NCI-H446 (cell line): ENCODE results near the gene NVL.
A peak's percentile ranks its signal among the peaks of the same experiment; 100 is the strongest.
"Not testable (repeated sequence)": the region's sequence is repeated elsewhere in the genome, so short reads cannot be mapped to it uniquely, and the experiment has no call there.

ENCODE experiments used
- DNase-seq, 2 experiments: peaks; one replicate each; lab custom pipeline; 2025; lab: John Stamatoyannopoulos, UW

The NVL gene

GRCh38 chr1:224235813-224236493, 94.0 kb downstream of the NVL start:
- no peak for DNase-seq

DNA sequence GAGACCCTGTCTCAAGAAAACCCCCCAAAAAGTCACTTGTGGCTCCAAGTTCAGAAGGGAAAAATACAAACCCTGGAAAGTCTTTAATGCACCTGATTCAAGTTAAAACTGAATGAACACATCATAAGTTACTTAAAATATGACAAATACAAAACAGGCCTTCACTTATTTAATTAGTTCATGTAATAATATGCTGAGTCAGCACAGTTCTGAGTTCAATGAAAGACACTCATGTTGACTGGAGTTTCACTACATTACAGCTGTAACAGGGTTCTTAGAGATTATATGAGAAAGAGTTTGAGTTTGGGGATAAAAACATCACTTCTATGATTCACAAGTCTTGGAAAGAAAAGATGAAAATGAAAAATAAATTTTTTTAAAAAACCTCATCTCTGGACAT, 96.0 kb downstream of the NVL start:
- DNase-seq, result no peak

GRCh38 chr1:224226849-224227502, 103.0 kb downstream of the NVL start:
- DNase-seq, result no peak

- DNase-seq, result no peak
These were observed 105.9 kb downstream of the NVL start for GRCh38 chr1:224223819-224224714.

DNA sequence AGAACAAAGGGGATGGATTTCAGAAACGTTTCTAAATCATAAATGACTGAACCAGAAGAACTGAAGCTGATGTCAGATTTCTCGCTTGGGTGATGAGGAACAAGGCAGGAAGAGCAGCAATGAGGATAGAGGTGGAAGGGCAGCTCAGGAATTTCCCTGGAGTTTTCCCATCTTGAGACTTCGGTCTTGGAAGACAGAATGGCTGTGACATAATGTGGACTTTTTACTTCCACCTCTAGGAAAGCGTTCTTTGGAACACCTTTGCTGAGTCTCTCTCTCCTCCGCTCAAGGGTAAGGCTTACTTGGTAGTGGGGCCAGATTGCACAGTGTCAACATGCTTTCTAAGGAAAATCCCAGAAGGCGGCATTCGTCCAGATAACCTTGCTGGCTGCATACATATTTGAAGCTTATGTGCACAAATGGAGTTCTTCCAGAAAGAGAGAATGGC, 110.3 kb downstream of the NVL start:
- DNase-seq, result no peak

DNA sequence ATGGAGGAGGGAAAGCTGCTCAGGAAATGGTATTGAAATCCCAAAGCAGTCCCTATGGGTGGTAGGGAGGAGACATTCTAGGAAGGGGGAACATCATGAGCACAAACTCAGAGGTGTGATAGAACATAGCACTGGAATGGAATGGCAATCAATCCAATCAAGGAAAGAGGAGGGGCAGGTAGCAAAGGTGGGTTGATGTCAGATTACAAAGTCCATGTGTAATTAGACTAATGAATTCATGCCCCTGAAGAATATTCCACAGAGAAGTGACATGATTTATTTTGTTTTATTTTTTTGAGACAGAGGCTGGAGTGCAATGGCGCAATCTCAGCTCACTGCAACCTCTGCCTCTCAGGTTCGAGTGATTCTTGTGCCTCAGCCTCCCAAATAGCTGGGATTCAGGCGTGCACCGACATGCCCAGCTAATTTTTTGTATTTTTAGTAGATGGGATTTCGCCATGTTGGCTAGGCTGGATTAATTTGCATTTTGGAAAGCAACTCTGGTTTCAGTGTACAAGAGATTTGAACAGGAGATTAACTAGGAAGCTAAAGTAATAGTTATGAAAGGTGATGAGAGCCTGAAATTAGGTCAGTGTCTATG, 110.9 kb downstream of the NVL start:
- DNase-seq, result no peak

DNA sequence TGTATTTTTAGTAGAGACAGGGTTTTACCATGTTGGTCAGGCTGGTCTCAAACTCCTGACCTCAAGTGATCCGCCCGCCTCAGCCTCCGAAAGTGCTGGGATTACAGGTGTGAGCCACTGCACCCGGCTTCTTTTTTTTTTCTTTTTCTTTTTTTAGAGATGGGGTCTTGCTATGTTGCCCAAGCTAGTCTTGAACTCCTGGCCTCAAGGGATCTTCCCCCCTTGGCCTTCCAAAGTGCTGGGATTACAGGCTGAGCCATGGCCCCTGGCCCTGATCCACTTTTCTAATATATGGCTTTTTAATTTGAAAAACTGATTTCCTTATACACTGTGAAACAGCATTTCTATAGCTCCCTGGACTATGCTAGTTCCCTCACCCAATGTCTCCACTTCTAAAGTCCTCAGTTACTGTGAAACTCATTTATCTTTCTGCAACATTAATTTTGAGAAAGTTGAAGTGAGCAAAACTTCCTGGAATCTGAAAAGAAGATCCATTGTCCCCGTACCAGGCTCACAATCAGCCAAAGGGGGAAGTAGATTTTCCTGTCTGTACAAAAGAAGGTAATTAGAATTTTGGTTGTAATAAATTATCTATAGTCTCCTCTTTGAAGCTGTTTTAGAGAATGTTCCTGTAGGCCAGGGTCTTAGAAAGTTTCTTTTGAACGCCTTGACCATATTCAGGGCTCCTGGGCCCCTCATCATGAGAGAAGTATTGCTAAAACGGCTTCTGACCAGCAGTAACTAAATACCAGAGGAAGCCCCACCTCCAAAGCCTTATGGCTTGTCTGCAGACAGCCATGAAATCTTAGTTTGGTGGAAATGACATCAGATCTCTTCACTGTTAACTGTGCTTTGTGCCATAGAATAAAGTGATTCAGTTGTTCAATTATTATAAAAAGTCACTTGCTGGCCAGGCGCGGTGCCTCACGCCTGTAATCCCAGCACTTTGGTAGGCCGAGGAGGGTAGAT, 112.0 kb downstream of the NVL start:
- no peak for DNase-seq

DNA sequence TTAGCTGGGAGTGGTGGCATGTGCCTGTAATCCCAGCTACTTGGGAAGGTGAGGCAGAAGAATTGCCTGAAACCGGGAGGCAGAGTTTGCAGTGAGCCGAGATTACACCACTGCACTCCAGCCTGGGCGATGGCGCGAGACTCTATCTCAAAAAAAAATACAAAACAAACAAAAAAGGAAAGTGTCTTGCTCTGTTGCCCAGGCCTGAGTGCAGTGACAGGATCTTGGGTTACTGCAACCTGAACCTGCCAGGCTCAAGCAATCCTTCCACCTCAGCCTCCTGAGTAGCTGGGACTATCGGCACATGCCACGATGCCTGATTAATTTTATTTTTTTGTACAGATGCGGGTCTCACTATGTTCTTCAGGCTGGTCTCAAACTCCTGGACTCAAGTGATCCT, 113.6 kb downstream of the NVL start:
- no peak for DNase-seq

- no peak for DNase-seq
These were observed 116.4 kb downstream of the NVL start for GRCh38 chr1:224213438-224214119.

GRCh38 chr1:224212618-224213061, 117.3 kb downstream of the NVL start:
- no peak for DNase-seq

DNA sequence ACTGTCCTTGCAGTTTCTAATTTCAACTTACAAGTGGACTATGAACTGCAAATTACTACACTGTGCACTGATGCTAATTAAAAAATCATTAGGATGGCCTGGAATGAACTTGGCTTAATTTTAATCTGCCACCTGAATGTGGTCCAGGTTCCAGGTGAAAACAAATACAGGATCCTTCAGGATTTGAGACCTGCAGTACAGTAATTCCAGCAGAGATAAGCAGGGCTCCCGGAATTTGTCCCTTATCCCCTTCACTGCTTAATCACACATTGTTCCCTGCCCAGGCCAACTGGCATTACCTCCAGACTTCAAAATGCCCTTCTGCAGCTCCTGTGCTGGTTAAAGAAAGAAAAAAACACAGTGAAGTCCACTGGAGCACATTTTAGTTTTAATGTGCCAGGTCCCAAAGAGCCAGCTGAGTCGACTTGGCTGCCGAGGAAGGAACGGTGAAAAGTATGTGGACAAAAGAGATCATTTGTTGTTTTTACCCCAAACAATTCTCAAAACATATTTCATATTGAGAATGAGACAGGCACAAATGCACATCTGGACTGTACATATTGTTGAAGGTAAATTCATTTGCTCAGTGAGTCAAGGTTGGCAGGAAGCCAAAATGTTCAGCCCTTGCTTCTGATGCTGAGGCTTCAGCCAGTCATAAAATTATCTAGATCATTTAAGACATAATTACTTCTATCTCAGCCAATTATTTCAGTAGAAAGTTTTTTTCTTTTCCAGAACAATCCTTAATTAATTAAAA, 118.6 kb downstream of the NVL start:
- peak; percentile 32 to 80 for DNase-seq

DNA sequence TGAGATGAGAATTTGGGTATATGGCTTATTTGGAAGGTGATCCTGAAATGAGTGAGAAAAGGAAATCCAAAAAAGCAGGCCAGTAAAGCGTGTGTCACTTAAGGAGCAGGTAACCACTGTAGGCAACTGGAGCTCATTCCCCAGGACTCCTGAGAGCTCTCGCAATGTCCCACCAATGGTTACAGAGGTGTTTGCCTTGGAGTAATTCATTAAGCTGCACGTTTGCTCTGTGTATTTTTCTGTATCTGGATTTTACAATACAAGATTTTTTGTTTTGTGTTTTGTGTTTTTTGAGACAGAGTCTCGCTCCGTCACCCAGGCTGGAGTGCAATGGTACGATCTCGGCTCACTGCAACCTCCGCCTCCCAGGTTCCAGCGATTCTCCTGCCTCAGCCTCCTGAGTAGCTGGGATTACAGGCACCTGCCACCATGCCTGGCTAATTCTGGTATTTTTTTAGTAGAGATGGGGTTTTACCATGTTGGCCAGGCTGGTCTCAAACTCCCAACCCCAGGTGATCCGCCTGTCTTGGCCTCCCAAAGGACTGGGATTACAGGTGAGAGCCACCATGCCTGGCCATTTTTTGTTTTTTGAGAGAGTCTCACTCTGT, 123.9 kb downstream of the NVL start:
- DNase-seq, result not testable (repeated sequence)

DNA sequence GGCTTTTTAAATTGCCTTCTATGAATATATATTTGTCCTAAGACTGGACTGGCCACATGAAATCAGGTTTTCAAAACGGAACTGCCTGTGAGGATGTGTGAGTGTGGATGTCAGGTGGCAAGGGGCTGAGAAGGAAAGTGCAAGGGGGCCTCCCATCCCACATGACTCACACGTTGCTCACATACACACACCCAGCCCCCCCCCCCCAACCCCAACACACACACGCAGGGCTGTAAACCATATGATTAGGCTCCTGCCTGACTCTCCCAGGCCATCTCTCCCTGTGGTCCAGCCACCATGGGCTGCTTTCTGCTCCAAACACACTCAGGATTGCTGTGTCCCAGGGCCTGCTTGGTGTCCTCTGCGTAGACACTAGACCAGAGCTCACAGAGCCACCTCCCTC, 124.5 kb downstream of the NVL start:
- no peak for DNase-seq

DNA sequence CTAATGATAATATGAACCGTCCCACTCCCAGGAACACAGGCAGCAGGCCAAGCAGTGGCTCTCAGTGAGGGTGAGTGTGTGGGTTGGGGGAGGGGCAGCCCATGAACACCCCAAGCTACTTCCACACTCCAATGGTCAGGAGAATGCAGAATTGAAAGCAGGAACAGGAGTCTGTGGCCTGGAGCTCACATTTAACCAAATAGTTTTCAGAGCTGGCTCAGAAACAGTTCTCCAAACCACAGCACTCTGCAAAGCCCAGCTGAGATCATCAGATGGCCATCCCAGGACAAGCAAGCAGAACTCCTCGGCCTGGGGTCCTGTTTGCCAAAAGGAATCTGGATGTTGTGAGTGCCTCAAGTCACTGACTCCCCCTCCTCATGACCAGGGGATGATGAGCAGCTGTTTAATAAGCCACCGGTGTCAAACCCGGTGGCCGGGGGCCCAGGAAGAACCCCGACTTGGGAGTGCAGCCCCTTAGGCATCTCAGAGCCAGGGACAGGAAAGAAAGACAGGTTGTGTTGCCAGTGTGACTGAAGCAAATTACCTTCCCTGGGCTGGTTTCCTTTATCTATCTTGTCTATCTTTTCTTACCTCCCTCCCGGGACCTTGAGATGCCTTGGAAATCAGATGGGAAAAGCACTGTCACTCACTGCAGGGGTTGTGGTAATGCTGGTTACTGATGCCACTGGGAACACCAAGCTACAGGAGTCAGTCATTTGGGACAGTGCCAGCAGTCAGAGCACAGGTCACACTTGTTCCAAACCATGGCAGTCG, 126.5 kb downstream of the NVL start:
- DNase-seq, result no peak

- DNase-seq, result no peak
These were observed 128.1 kb downstream of the NVL start for GRCh38 chr1:224201853-224202252.

DNA sequence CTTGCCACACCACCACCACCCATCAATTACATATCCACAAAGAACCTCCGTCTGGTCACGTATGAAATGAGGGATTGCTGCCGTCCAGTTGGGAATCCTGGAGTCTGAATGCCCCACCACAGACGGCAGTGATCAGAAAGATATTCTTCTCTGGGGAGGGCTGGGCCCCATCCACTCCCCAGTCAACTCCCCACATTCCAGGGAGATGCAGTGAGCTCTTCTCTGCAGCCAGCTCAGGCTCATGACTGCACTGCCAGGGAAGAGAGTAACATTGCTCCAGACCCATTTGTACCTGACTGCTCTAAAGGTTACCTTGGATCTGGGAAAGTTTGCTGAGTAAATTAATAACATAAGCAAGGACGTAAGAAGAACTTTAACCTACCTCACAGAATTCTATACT, 128.6 kb downstream of the NVL start:
- DNase-seq, result no peak

DNA sequence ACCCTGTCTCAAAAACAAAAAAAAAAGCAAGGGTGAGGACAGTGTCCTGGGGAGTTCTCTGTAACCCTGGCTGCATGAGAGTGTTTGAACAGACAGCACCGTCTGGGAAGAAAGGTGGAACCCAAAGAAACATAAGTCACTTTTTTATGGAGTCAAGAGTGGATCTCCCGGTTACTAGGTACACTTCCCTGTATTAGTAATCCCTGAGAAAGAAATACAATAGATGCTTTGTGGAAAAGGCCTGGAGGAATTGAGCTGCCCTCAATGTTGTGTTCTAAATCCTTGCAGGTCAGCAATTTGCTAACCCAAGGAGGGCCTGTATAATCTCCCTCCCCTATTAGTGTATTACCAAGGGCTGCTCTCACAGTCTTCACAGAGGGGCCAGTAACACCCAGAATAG, 130.3 kb downstream of the NVL start:
- DNase-seq, result no peak

- no peak for DNase-seq
These were observed 131.4 kb downstream of the NVL start for GRCh38 chr1:224198572-224198971.
